Mucosa of stomach (tissue), 1 donor: ENCODE measurements around the gene LITAF.

Experiments
- H3K27me3 ChIP-seq: one replicate; pipeline ENCODE4 v1.7.0; 2013; ENCODE audit warnings: mild to moderate bottlenecking, low read length; ENCODE audit not compliant: control insufficient read depth, insufficient read depth
- H3K36me3 ChIP-seq: one replicate; pipeline ENCODE4 v1.7.0; 2013; ENCODE audit warnings: low read length; ENCODE audit not compliant: control insufficient read depth, insufficient read depth
- H3K4me1 ChIP-seq: one replicate; pipeline ENCODE4 v1.7.0; 2013; ENCODE audit warnings: mild to moderate bottlenecking, low read length; ENCODE audit not compliant: control insufficient read depth, insufficient read depth
- H3K4me3 ChIP-seq: one replicate; pipeline ENCODE4 v1.7.0; 2013; ENCODE audit warnings: low read length
- H3K9ac ChIP-seq: one replicate; pipeline ENCODE4 v1.7.0; 2013; ENCODE audit warnings: mild to moderate bottlenecking, low read length, moderate library complexity
- H3K9me3 ChIP-seq: one replicate; pipeline ENCODE4 v1.7.0; 2013; ENCODE audit warnings: mild to moderate bottlenecking, low read length, moderate library complexity; ENCODE audit not compliant: control insufficient read depth
- donor health status: Pancreatic carcinoma.

The LITAF gene

DNA sequence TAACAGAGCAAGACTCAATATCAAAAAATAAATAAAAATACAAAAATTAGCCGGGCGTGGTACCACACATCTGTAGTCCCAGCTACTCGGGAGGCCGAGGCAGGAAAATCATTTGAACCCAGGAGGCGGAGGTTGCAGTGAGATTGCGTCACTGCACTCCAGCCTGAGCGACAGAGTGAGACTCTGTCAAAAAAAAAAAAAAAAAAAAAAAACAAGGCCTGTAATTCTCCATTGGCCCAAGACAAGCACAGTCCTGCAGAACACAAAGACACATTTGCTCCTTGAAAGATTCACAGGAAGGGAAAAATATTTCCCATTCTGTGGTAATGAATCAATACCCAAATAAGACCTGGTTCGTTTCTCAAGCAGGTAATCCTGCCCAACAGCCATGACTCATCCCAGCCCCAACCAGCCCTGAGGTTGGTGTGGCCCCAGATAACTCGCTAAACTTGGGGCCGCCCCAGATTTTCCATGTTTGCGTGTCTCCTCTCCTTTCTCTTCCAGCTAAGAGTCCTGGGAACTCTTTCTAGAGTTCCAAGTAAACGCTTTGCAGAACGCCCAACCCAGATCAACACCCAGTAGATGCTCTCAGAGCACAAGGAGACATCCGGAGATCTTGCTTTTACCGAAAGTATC lies 41.2 kb upstream of the LITAF start:
- H3K4me3 ChIP-seq: no peak overlapping the region
- H3K4me1 ChIP-seq: peaks cover 28% of the 10 kb centered on the region

DNA sequence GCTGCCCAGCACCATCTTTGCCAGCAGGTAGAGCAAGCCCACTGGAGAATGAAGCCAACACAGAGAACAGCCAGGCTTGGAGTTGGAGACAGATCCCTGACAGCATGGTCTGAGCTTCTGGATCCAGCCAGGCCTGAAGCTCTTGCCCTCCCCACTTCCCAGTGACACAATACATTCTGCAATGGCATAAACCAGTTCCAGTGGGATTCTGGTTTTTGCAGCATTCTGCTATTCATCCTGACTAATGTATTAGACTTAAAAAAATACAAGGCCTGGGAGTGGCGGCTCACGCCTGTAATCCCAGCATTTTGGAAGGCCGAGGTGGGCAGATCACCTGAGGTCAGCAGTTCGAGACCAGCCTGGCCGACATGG lies 40.6 kb upstream of the LITAF start:
- Histone ChIP-seq H3K27me3 (no peaks in the 10 kb centered on the region), H3K9ac (no peak overlapping the region), H3K9me3 (no peaks in the 10 kb centered on the region), H3K36me3 (no peaks in the 10 kb centered on the region), H3K4me1 (peaks cover 27% of the 10 kb centered on the region), H3K4me3 (no peak overlapping the region)

More for the DNA sequence above, 41.2 kb upstream of the LITAF start:
- H3K9ac ChIP-seq: no peak overlapping the region
- H3K27me3 ChIP-seq: no peaks in the 10 kb centered on the region
- H3K36me3 ChIP-seq: no peaks in the 10 kb centered on the region
- no peaks in the 10 kb centered on the region for H3K9me3 ChIP-seq

DNA sequence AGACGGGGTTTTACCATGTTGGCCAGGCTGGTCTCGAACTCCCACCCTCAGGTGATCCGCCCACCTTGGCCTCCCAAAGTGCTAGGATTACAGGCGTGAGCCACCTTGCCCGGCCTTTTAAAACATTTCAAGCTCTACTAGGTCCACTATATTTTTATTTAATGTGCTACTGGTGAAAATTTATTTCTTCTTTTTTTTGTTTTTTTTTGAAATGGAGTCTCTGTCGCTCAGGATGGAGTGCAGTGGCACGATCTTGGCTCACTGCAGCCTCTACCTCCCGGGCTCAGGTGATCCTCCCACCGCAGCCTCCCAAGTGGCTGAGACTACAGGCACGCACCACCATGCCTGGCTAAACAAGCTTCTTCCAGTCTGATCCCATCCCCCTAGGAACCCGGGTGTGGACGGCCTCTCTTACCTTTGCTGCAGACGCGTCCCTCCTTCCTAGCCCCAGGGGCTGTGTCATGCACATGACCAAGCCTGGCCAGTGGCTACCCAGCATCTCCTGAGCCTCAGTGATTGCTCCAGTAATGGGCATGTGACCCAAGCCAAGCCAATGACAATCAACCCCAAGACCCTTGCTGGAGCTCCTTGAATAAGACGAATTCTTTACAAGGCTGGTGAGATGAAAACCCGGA lies 40.1 kb upstream of the LITAF start:
- no peaks in the 10 kb centered on the region for H3K36me3 ChIP-seq
- peaks cover 31% of the 10 kb centered on the region for H3K4me1 ChIP-seq

DNA sequence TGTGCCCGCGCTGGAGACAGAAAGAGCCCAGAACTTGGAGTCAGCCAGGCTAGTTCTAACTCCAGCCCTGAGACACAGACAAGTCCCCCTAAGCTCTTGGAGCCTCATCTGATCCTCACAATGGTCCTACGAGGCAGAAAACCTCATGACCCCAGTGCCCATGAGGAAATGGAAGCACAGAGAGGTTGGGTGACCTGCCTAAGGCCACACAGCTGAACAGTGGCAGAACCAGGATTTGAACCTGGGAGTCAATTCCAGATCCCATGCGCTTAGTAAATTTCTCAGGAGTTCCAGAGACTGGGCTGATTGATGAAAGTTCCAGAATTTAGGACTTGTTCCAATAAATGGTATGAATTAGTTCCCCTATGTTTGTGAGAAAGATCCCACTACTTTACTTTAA lies 39.0 kb upstream of the LITAF start:
- no peaks in the 10 kb centered on the region for H3K27me3 ChIP-seq
- H3K4me1 ChIP-seq: peaks cover 37% of the 10 kb centered on the region
- H3K36me3 ChIP-seq: no peaks in the 10 kb centered on the region
- no peaks in the 10 kb centered on the region for H3K9me3 ChIP-seq
- no peak overlapping the region for H3K4me3 ChIP-seq
- H3K9ac ChIP-seq: no peak overlapping the region

More for the DNA sequence above, 40.1 kb upstream of the LITAF start:
- H3K9ac ChIP-seq: no peak overlapping the region
- no peak overlapping the region for H3K4me3 ChIP-seq
- H3K9me3 ChIP-seq: no peaks in the 10 kb centered on the region
- H3K27me3 ChIP-seq: no peaks in the 10 kb centered on the region

DNA sequence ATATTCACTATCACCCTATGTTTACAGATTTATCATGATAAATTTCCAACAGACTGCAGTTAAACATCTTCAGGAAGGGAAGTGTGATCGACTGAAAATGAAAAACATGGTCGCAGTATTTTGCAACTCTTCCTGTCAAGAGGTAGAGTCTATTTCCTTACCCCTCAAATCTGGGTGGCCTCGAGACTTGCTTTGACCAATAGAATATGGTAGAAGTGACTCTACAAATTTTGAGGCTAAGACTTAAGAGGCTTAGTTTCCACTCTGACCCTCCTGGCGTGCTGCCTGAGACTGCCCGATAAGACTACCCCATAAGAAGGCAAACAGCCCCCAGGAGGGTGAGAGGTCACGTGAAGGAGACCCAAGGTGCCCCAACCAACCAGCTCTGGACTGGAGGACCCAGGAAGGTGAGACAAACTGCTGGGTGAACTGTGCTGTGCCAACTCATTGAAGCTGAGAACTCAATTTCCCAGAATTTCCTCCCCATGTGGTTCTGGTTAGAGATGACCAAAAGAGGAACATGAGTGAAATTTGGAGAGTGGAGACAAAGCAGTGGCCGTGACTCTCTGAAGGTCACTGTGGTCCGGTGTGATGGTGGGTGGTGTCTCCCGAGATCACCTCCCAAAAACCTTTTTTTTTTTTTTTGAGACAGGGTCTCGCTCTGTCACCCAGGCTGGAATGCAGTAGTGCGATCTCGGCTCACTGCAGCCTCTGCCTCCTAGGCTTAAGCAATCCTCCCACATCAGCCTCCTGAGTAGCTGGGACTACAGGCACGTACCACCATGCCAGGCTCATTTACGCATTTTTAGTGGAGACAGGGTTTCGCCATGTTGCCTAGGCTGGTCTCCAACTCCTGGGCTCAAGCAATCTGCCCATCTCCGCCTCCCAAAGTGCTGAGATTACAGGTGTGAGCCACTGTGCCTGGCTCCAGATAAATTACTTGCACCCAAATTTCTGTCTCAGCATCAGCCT lies 38.2 kb upstream of the LITAF start:
- Histone ChIP-seq H3K27me3 (no peaks in the 10 kb centered on the region), H3K36me3 (no peaks in the 10 kb centered on the region), H3K4me1 (peaks cover 34% of the 10 kb centered on the region), H3K4me3 (no peak overlapping the region), H3K9me3 (no peaks in the 10 kb centered on the region), H3K9ac (no peak overlapping the region)

DNA sequence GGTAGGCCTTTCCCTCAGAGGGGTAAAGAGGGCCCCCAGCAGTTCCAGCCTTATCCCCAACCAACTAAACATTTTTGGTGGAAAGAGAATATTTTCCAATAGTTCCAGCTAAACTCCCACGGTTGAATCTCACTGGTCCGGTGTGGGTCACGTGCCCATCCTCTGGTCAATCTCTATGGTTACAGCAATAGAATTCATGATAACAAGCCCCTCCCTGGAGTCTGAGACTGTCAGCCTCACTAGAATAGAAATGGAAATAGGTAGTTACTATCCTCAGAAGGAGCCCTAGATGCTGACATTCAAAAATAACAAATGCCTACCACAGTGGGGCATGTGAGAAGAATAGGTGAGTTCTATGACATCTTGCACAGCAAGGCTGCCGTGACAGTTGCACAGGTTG lies 37.5 kb upstream of the LITAF start:
- H3K36me3 ChIP-seq: no peaks in the 10 kb centered on the region
- H3K4me3 ChIP-seq: no peak overlapping the region
- peaks cover 31% of the 10 kb centered on the region for H3K4me1 ChIP-seq
- H3K9ac ChIP-seq: no peak overlapping the region
- H3K27me3 ChIP-seq: no peaks in the 10 kb centered on the region
- no peaks in the 10 kb centered on the region for H3K9me3 ChIP-seq

DNA sequence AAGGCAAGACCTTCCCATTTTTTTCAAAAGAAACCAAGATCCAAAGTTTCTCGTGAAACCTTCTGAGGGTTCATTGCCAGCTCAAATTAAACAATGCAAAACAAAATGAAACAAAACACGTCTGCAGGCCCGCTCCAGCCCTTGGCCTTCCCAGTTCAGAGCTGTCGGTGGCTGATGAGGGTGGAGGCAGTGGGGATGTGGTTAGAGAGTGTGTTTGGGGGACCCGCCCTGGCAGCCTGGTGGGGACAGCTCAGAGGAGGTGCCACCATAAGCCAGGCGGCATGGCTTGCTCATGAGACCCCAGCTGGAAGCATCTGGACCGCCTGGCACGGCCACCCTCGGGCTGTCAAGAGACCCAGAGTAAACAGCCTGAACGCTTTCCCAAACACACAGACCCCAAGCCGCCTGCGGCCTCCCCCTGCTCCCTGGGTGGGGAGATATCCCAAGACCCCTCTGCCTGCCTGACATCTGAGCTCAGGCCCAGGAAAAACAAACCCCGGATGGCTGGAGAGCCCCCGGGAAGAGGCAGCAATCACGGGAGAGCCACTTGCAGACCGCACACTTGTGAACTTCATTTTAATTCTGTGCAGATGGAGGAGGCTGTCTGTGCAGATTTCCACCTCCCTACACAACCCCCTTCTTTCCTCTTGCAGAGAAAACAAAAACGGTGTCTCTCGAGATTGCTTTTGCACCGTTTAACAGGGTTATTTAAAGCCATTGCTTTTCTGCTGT lies 35.4 kb upstream of the LITAF start:
- Histone ChIP-seq H3K9me3 (no peaks in the 10 kb centered on the region), H3K27me3 (no peaks in the 10 kb centered on the region), H3K36me3 (no peaks in the 10 kb centered on the region), H3K4me1 (peaks cover 15% of the 10 kb centered on the region), H3K4me3 (peak overlapping the region; percentile 22), H3K9ac (peak overlapping the region; percentile 48)

DNA sequence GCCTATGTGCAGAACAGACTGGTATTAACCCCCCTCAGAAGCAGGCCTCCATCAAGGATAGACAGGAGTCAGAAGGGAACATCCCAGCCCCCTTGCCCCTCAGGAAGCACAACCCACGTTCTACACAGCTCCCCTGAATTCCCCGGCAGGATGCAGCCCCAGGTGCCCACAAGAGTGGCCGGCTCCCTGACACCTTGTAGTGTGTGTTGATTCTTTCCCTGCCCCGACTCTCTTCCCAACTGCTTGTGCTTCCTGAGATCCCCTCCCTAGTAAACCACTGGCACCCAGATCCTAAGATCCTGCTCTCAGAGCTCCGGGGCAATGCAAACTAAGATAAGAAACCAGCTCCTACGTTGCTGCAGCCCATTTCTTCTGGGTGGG lies 34.8 kb upstream of the LITAF start:
- Histone ChIP-seq H3K27me3 (no peaks in the 10 kb centered on the region), H3K9ac (peak overlapping the region; percentile 48), H3K36me3 (no peaks in the 10 kb centered on the region), H3K4me3 (peak overlapping the region; percentile 22), H3K9me3 (no peaks in the 10 kb centered on the region), H3K4me1 (peaks cover 13% of the 10 kb centered on the region)

DNA sequence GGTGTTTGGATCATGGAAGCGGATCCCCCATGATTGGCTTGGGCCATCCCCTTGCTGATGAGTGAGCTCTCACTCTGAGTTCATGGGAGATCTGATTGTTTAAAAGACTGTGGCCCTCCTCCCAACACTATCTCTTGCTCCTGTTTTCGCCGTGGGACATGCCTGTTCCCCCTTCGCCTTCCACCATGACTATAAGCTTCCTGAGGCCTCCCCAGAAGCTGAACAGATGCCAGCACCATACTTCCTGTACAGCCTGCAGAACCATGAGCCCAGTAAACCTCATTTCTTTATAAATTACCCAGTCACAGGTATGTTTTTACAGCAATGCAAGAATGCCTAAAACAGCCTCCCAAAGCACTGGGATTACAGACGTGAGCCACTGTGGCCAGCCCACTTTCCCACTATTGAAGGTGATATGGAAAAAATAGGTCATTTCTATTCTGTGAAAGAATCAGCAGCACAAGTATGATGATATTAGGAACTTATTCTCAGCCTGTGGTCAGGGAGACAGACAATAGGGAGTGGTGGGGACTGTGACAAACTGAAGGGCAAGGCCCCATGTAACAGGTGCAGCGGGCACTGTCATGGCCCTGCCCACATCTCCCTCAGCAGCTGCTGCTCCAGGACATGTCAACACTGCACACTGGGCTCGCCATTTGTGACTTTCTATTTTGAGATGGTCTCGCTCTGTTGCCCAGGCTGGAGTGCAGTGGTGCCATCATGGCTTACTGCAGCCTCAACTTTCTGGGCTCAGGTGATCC lies 33.7 kb upstream of the LITAF start:
- Histone ChIP-seq H3K27me3 (no peaks in the 10 kb centered on the region), H3K9ac (no peak overlapping the region), H3K9me3 (no peaks in the 10 kb centered on the region), H3K4me1 (peaks cover 21% of the 10 kb centered on the region), H3K4me3 (no peak overlapping the region), H3K36me3 (no peaks in the 10 kb centered on the region)

DNA sequence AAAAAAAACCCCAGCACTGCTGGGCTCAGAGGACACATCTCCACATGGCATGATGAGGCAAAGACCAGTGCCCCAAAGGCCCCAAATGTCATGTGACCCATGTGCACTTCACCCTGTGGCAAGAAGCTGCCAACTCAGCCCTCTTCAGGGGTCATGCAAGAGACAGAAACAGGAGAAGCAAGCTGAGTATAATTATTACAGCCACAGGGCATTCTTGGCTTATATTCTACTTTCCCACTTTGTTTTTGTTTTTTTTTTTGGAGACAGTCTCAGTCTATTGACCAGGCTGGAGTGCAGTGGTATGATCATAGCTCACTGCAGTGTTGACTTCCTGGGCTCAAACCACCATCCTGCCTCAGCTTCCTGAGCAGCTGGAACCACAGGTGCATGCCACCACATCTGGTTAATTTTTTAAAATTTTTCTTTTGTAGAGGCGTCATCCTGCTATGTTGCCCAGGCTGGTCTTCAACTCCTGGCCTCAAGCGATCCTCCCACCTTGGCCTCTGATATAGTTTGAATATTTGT lies 32.7 kb upstream of the LITAF start:
- no peaks in the 10 kb centered on the region for H3K27me3 ChIP-seq
- H3K4me3 ChIP-seq: no peak overlapping the region
- no peaks in the 10 kb centered on the region for H3K9me3 ChIP-seq
- no peak overlapping the region for H3K9ac ChIP-seq
- H3K36me3 ChIP-seq: no peaks in the 10 kb centered on the region
- peaks cover 21% of the 10 kb centered on the region for H3K4me1 ChIP-seq

DNA sequence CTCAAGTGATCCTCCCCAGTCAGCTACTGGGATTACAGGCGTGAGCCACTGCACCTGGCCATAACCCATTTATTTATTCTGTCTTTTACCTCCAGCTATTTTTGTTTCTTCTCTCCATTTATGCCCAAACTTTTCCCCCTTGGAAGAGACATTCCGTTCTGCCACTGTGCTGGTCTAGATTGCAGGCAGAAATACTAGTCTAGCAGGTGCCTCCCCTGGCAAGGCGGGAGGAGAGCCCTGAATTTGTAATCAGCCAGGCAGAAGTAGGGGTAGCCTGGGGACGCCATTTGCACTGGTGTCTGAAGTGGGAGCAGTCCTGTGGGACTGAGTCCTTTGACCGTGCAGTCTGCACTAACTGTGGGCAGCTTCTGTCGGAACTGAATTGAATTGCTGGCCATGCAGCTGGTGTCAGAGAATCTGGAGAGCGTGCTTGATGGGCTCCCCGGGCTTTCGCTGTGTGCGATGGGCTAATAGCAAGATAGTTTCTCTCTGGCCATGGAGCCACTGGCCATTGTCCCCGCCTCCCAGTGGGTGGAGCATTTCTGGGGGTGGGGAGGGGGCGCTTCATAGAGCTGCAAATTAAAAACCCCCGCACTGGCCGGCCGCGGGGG lies 31.5 kb upstream of the LITAF start:
- no peak overlapping the region for H3K4me3 ChIP-seq
- no peaks in the 10 kb centered on the region for H3K27me3 ChIP-seq
- H3K9ac ChIP-seq: no peak overlapping the region
- no peaks in the 10 kb centered on the region for H3K36me3 ChIP-seq
- no peaks in the 10 kb centered on the region for H3K9me3 ChIP-seq
- H3K4me1 ChIP-seq: peaks cover 28% of the 10 kb centered on the region
